Endothelial cell of umbilical vein (primary cell): ENCODE results near the gene LSR.

ENCODE experiments used
- CTCF ChIP-seq, 2 donors: IDR thresholded peaks; 1 replicate in 1 of 2; 2 replicates in 1 of 2; pipeline ENCODE4 v1.5.1; 2011; ENCODE audit warnings: low read length in 2 of 2, mild to moderate bottlenecking in 2 of 2, moderate library complexity in 2 of 2, control low read depth in 1 of 2, inconsistent platforms in 1 of 2, low read depth in 1 of 2; ENCODE audit not compliant: insufficient read depth in 1 of 2; ENCODE audit errors: extremely low read depth in 1 of 2
- EZH2 ChIP-seq: IDR thresholded peaks from 2 replicates; pipeline ENCODE4 v1.6.1; 2012; ENCODE audit warnings: borderline replicate concordance, low read depth, mild to moderate bottlenecking, moderate library complexity, low read length, inconsistent platforms; ENCODE audit not compliant: severe bottlenecking
- JUN ChIP-seq: IDR thresholded peaks from 2 replicates; pipeline ENCODE4 v1.6.1; 2011; ENCODE audit warnings: borderline replicate concordance, low read depth; ENCODE audit not compliant: insufficient read length, insufficient read depth
- POLR2A ChIP-seq: IDR thresholded peaks from 2 replicates; pipeline ENCODE4 v1.6.1; 2012; ENCODE audit warnings: low read depth, mild to moderate bottlenecking, control low read depth, low read length
- POLR2AphosphoS5 ChIP-seq: IDR thresholded peaks from 2 replicates; pipeline ENCODE4 v1.6.1; 2012; ENCODE audit warnings: low read depth, mild to moderate bottlenecking, control low read depth, low read length, moderate library complexity; ENCODE audit not compliant: insufficient read depth

GRCh38 chr19:35228177-35228930, 20.4 kb upstream of the LSR start, which contains the start of gene FAM187B:
- TF ChIP-seq CTCF (IDR thresholded peaks at IDR 0.05; ENCODE audit: extremely low read depth in 1 of 2, insufficient read depth in 1 of 2, low read depth in 1 of 2, low read length in 2 of 2): no peak
- no peak for TF ChIP-seq POLR2AphosphoS5
- no peak for TF ChIP-seq POLR2A
- no peak for TF ChIP-seq JUN
- no peak for TF ChIP-seq EZH2
